Frontal cortex (tissue), 4 donors: ENCODE results near the gene ANAPC2. TPM values are rescaled to one million over a fixed set of nuclear protein-coding genes. Genes with fewer than 3 reads are reported as not detected.

ENCODE experiments used
- DNase-seq, 2 donors: peaks; one replicate each; pipeline ENCODE4 v3.0.0; 2012; ENCODE audit warnings: low spot score in 2 of 2
- FAIRE-seq: peaks from 2 replicates; lab custom pipeline; 2012; peaks lifted over from hg19 to GRCh38; lab: Jason Lieb, UNC
- total RNA-seq: library from RNA; depleted of rRNA; stranded (reverse); fragments of >200 nt; gene quantifications from one replicate; pipeline ENCODE4 v1.2.3, GENCODE V29; 2014
- donor health status: control.
- donor health status: control.
- donor health status: control.

Gene ANAPC2
- total RNA-seq, 1 donor from 2014 or later = 22.4 TPM

DNA sequence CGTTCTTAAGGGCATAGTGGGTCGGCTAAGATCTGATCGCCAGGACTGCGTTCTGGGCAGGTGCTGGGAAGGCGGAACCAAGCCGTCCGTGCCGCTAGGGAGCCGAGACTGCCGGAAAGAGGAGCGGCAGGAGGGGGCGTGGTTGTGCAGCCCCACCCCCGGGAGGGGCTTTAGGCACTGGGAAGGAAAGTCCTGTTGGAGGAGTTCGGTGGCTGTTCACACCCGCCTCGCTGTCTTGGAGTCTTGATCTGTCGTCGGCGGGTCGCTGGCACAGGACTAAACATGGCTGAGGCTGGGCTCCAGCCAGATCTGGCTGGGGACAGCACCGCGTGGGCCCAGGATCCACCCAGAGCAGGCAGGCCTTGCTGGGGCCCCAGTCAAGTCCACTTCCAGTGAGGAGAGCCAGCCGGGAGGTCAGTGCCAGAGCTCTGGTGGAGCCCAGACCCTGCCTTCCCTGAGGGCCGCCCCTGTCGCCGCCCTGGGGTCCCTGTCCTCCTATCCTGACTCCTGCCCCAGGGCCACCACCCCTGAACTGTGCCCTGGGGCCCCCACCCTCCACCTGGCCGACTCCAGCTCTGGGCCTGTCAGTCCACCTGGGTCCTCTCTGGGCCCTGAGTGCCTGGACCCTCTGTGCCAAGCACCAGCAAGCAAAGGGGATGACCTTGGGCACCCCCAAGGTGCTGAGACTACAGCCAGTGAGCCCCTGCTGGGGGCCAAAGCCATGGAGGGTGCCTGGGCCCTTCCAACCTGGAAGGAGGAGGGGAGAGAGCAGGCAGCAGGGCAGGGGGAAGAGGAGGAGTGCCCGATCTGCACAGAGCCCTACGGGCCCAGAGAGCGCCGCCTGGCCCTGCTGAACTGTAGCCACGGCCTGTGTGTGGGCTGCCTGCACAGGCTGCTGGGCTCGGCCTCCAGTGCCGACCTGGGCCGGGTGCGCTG lies 29.2 kb upstream of the ANAPC2 start:
- DNase-seq (peak in 1 of 2 donors; percentile 69), FAIRE-seq (no peak)

DNA sequence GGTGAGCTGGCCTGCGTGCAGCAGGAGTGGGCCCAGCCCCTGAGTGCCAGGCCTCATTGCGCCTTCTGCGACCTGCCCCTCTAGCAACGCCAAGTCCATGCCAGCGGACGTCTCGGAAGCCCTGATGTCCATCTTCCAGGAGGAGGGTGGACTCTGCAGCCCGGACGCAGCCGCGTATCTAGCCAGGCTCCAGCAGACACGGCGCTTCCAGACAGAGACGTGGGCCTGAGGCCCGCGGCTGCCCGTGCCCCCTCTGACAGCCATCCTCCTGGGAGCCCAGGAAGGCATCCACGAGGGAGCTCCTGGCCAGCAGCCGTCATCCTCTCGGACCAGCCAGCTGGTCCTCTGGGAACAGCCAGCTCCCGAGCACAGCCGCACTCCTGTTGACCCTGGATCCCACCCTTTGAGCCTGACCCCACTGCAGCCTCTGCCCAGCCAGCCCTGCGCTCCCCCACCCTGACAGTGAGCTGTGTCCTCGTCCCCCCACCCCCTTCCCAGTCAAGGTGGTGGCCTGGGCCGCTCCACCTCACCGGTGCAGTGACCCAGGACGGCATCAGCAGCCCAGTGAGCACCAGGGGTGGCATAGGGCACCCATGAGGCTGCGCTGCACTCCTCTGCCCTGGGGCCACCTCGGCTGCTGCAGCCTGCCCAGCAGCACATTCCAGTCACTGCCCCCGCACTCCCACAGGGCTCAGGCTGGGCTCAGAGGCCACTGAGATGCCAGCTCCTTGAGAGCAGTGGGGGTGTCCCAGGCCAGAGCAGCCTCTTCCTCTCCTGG lies 28.0 kb upstream of the ANAPC2 start:
- no peak for FAIRE-seq
- DNase-seq = no peak

- FAIRE-seq = no peak
- no peak for DNase-seq
Observed at GRCh38 chr9:137215196-137215986, 27.0 kb upstream of the ANAPC2 start.

DNA sequence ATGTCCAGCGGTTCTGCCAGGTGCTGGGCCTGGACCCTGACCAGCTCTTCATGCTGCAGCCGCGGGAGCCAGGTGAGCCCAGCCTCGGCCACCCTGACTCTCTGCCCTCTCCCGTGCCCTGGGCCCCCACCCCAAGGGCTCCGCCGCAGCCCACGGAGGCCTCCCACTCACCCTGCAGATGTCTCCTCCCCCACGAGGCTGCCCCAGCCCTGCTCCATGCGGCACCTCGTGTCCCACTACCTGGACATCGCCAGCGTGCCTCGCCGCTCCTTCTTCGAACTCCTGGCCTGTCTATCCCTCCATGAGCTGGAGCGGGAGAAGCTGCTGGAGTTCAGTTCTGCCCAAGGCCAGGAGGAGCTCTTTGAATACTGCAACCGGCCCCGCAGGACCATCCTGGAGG lies 26.3 kb upstream of the ANAPC2 start:
- DNase-seq (no peak), FAIRE-seq (no peak)

DNA sequence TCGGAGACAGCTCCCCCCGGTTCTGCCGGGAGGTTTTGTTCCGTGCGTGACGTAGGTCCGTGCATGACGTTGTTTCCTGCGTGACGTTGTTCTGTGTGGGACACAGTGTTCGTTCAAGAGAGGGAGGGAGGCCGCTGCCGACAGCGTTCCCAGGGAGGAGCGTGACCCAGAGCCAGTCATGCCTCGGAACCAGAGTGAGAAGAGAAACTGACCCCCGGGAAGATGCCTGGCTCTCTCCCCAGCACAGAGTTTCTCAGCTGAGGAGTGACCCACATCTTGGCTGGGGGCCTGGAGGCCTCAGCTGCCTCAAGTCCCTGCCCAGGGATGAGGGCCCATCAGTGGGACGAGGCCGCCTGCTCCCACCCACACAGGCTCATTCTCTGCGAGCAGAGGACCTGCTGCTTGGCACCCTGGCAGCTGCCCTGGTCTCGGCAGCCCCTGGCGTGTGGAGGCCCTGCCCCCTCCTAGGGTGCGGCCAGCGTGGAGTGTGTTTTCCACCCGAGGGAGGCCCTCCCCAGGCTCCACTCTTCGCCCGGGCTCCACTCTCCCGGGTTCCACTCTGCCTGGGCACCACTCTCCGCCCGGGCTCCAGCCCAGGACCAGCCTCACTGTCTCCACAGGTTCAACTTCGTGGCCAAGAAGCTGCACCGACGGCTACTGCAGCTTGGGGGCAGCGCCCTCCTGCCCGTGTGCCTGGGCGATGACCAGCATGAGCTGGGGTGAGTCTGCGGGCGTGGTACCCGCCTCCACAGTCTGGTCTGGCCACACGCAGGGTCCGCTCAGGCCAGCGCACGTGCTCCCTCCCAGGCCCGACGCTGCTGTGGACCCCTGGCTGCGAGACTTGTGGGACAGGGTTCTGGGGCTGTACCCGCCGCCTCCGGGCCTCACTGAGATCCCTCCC lies 25.1 kb upstream of the ANAPC2 start:
- no peak for FAIRE-seq
- no peak for DNase-seq

- FAIRE-seq = no peak
- DNase-seq = no peak
Observed at GRCh38 chr9:137212520-137212919, 24.2 kb upstream of the ANAPC2 start.

DNA sequence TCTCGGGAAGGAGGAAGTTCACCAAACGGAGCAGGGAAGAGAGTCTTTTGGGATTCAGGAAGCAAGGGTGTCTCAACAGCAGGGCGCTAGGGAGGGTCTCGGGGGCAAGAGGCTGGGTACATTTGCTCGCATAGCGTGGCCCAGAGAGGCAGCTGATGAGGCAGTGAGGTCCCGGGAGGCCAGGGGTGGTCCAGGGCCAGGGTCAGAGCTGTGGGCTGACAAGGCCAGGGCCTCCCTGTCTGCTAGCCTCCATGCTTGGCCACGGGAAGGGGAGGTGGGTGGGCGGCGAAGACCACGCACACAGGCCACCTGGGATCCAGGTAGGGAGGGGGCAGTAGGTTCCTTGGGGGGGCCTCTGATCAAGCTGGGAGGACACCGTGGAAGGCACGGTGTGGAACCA lies 23.2 kb upstream of the ANAPC2 start:
- no peak for DNase-seq
- no peak for FAIRE-seq

GRCh38 chr9:137206602-137207001 lies 18.2 kb upstream of the ANAPC2 start:
- no peak for FAIRE-seq

DNA sequence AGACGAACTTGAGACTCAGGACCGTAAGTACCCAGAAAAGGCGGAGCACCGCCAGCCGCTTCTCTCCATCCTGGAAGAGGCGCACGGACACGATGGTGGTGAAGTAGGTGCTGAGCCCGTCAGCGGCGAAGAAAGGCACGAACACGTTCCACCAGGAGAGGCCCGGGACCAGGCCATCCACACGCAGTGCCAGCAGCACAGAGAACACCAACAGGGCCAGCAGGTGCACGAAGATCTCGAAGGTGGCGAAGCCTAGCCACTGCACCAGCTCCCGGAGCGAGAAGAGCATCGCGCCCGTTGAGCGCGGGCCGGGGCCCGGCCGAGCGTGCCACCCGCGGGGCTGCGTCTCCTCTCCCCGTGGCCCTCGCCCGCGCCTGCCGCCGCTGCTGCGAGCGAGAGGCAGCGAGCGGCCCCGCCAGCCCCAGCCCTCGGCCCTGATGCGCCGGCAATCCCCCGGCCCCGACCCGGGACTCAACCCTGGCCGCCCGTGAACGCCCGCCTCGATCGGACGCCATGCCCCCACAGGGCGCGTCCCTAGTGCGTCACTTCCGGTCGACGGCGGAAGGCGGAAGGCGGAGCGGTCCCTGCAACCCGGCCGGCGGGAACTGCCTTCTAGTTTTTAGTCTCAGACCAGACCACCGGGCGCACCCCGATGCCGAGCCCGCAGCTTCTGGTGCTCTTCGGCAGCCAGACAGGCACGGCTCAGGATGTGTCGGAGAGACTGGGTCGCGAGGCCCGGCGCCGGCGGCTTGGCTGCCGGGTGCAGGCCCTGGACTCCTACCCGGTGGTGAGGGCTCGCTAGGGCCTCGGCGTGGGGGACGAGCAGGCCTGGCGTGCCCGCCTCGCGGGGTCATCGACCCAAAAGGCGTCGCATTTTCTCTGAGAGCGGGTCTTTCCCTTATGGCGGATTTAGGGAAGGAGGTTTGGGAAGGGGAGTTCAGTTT lies 17.0 kb upstream of the ANAPC2 start, which contains the start of the genes NDOR1 and TMEM203:
Gene NDOR1 (plus strand): TSS at position 575 of the 944 bp plus-strand sequence. CDS start 78 bp downstream, at position 653.
Gene TMEM203 (minus strand): TSS at position 523 of the 944 bp plus-strand sequence. CDS start 234 bp downstream, at position 289.
- DNase-seq (peak; percentile 99 to 100), FAIRE-seq (no peak)

More at GRCh38 chr9:137206602-137207001, 18.2 kb upstream of the ANAPC2 start:
- no peak for DNase-seq

DNA sequence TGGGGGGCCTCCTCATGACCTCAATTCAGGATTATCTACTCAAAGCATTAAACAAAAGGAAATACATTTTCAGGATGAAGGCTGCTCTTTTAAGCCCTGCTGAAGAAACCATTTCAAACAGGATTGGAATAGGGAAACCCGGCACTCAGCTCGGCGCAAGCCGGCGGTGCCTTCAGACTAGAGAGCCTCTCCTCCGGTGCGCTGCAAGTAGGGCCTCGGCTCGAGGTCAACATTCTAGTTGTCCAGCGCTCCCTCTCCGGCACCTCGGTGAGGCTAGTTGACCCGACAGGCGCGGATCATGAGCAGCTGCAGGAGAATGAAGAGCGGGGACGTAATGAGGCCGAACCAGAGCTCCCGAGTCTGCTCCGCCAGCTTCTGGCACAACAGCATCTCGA lies 16.4 kb upstream of the ANAPC2 start:
- FAIRE-seq = no peak
- no peak for DNase-seq

- FAIRE-seq = no peak
- no peak for DNase-seq
Observed at GRCh38 chr9:137202966-137203365, 14.6 kb upstream of the ANAPC2 start.

DNA sequence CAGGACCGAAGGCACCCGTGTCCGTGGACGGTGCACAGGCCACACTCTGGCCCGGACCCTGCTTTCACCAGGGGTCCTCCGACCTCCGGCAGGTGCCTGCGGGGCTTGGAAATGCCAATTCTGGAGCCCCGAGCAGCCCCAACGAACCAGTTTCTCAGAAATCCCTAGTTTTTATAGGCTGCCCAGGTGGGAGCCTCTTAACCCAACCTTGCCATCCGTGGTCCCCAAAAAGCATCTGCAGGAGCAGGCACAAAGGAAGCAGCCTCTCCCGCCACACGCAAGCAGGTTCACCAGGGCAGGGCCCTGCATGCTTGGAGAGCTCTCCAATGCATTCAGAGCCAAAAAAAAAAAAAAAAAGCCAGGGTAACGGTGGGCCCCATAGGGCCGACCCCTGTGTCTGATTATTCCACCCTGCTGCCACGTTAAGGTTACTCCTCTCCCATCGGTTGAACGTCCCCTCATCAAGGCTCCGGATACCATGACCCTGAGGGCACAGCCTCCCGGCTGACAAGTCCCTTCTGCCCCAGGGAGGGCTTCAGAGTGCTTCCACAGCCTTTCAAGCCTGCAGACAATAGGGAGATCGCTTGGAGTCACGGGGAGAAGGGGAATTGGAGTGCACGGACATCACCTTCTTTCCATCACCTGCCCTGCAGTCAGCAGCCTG lies 13.0 kb upstream of the ANAPC2 start:
- DNase-seq (no peak), FAIRE-seq (no peak)

GRCh38 chr9:137200311-137201204 lies 12.2 kb upstream of the ANAPC2 start, which contains the start of gene TPRN:
Gene TPRN (minus strand): TSS chr9:137200741. CDS start chr9:137200711, 30 bp downstream.
- DNase-seq (peak; percentile 100), FAIRE-seq (peak; percentile 60)

- FAIRE-seq (no peak), DNase-seq (no peak)
Observed at GRCh38 chr9:137199411-137200121, 11.2 kb upstream of the ANAPC2 start.

GRCh38 chr9:137198902-137199283 lies 10.5 kb upstream of the ANAPC2 start:
- DNase-seq = no peak

More at GRCh38 chr9:137198902-137199283, 10.5 kb upstream of the ANAPC2 start:
- FAIRE-seq = no peak
